Suprapubic skin (tissue), 4 donors: ENCODE data around the gene SFI1. TPM values are rescaled to one million over a fixed set of nuclear protein-coding genes. Genes with fewer than 3 reads are reported as not detected.

ENCODE experiments used
- DNase-seq, 2 donors: peaks; one replicate each; pipeline ENCODE4 v3.0.0-alpha.2; 2019; ENCODE audit warnings: low spot score in 2 of 2
- H3K27ac ChIP-seq: fragments of 200-600 bp; sonication (generic); one replicate; pipeline ENCODE4 v1.5.1; 2019
- H3K27me3 ChIP-seq: fragments of 200-600 bp; sonication (generic); one replicate; pipeline ENCODE4 v1.5.1; 2019
- H3K36me3 ChIP-seq: fragments of 200-600 bp; sonication (generic); one replicate; pipeline ENCODE4 v1.5.1; 2019
- H3K4me1 ChIP-seq: fragments of 200-600 bp; sonication (generic); one replicate; pipeline ENCODE4 v1.5.1; 2019
- H3K4me3 ChIP-seq: fragments of 200-600 bp; sonication (generic); one replicate; pipeline ENCODE4 v1.5.1; 2019; ENCODE audit warnings: mild to moderate bottlenecking
- H3K9me3 ChIP-seq: fragments of 200-600 bp; sonication (generic); one replicate; pipeline ENCODE4 v1.5.1; 2019
- CTCF ChIP-seq, 2 donors: fragments of 200-600 bp in 1 of 2; fragments of 450-650 bp in 1 of 2; sonication (generic) in 1 of 2; IDR thresholded peaks; one replicate each; pipeline ENCODE4 v1.5.1; 2016 to 2019; ENCODE audit warnings: antibody characterized with exemption in 2 of 2, mild to moderate bottlenecking in 1 of 2, moderate library complexity in 1 of 2
- EP300 ChIP-seq: sonication (generic); formaldehyde crosslinking; IDR thresholded peaks from one replicate; pipeline ENCODE4 v1.6.1; 2017; ENCODE audit warnings: antibody characterized with exemption
- POLR2A ChIP-seq, 2 donors: fragments of 450-650 bp; IDR thresholded peaks; one replicate each; pipeline ENCODE4 v1.6.1; 2017; ENCODE audit warnings: antibody characterized with exemption in 2 of 2, mild to moderate bottlenecking in 2 of 2, moderate library complexity in 2 of 2
- POLR2AphosphoS5 ChIP-seq, 3 donors: sonication (generic); formaldehyde crosslinking; IDR thresholded peaks; one replicate each; pipeline ENCODE4 v1.6.1; 2017; ENCODE audit warnings: antibody characterized with exemption in 3 of 3
- WGBS: methylation state at CpG from one replicate; pipeline ENCODE4 v1.1.5; 2018; 5-methylcytosine and 5-hydroxymethylcytosine counted together
- total RNA-seq, 4 donors: library from RNA; depleted of rRNA; stranded (reverse); fragments of >200 nt; gene quantifications; one replicate each; pipeline ENCODE4 v1.1.0, GENCODE V29; 2016

SFI1 gene
- total RNA-seq, 4 donors from 2014 or later, result 21.2 to 128 (median 40.7) TPM

GRCh38 chr22:31618471-31619176 lies 122.3 kb downstream of the SFI1 start:
- Histone ChIP-seq H3K9me3 (no peaks in the 10 kb centered on the region), H3K27ac (no peak overlapping the region), H3K4me3 (no peak overlapping the region), H3K36me3 (peaks cover 53% of the 10 kb centered on the region), H3K27me3 (no peaks in the 10 kb centered on the region), H3K4me1 (peaks cover 34% of the 10 kb centered on the region)
- no peak for TF ChIP-seq POLR2AphosphoS5 (IDR thresholded peaks at IDR 0.05)
- no peak for TF ChIP-seq POLR2A (IDR thresholded peaks at IDR 0.05)
- no peak for TF ChIP-seq CTCF (IDR thresholded peaks at IDR 0.05)
- TF ChIP-seq EP300, result no peak
- no peak for DNase-seq
- 69% methylated on average over 5 of the region's 5 CpGs for WGBS

- DNase-seq, result no peak
- no peaks in the 10 kb centered on the region for H3K9me3 ChIP-seq
- peaks cover 41% of the 10 kb centered on the region for H3K4me1 ChIP-seq
- WGBS, result no CpG with 5 or more reads among the region's 14 CpGs
- no peaks in the 10 kb centered on the region for H3K27me3 ChIP-seq
- no peak overlapping the region for H3K27ac ChIP-seq
- no peak overlapping the region for H3K4me3 ChIP-seq
- no peak for TF ChIP-seq POLR2AphosphoS5 (IDR thresholded peaks at IDR 0.05)
- TF ChIP-seq POLR2A (IDR thresholded peaks at IDR 0.05), result no peak
- no peak for TF ChIP-seq EP300
- TF ChIP-seq CTCF (IDR thresholded peaks at IDR 0.05), result no peak
- peaks cover 53% of the 10 kb centered on the region for H3K36me3 ChIP-seq
Observed at GRCh38 chr22:31619611-31620300, 123.4 kb downstream of the SFI1 start.

- TF ChIP-seq EP300, result no peak
- TF ChIP-seq CTCF (IDR thresholded peaks at IDR 0.05), result no peak
- TF ChIP-seq POLR2AphosphoS5 (IDR thresholded peaks at IDR 0.05), result no peak
- TF ChIP-seq POLR2A (IDR thresholded peaks at IDR 0.05), result no peak
- Histone ChIP-seq H3K36me3 (peaks cover 53% of the 10 kb centered on the region), H3K9me3 (no peaks in the 10 kb centered on the region), H3K4me1 (peaks cover 46% of the 10 kb centered on the region), H3K27me3 (no peaks in the 10 kb centered on the region), H3K27ac (no peak overlapping the region), H3K4me3 (no peak overlapping the region)
- 84% methylated on average over 10 of the region's 20 CpGs for WGBS
- no peak for DNase-seq
Observed at GRCh38 chr22:31620756-31621480, 124.6 kb downstream of the SFI1 start.

- TF ChIP-seq POLR2A (IDR thresholded peaks at IDR 0.05) (no peak), CTCF (IDR thresholded peaks at IDR 0.05) (no peak), EP300 (no peak), POLR2AphosphoS5 (IDR thresholded peaks at IDR 0.05) (no peak)
- Histone ChIP-seq H3K36me3 (peaks cover 53% of the 10 kb centered on the region), H3K9me3 (no peaks in the 10 kb centered on the region), H3K4me1 (peaks cover 46% of the 10 kb centered on the region), H3K4me3 (no peak overlapping the region), H3K27ac (no peak overlapping the region), H3K27me3 (no peaks in the 10 kb centered on the region)
- DNase-seq, result no peak
- WGBS, result 80% methylated on average over 5 of the region's 19 CpGs
Observed at GRCh38 chr22:31621507-31622124, 125.3 kb downstream of the SFI1 start.
